GM12801 (cell line): ENCODE results near the gene GRPEL1.

Experiments
- CTCF ChIP-seq: IDR thresholded peaks from one replicate; pipeline ENCODE4 v1.5.1; 2011; ENCODE audit warnings: control low read depth; ENCODE audit not compliant: insufficient read length; ENCODE audit errors: extremely low read depth

GRPEL1 gene

GRCh38 chr4:7073526-7074390 is 5.9 kb upstream of the GRPEL1 start:
- no peak for TF ChIP-seq CTCF

- TF ChIP-seq CTCF, result no peak
These were observed 5.2 kb upstream of the GRPEL1 start for GRCh38 chr4:7073059-7073458.

- peak; percentile 94 for TF ChIP-seq CTCF
These were observed 3.1 kb upstream of the GRPEL1 start for GRCh38 chr4:7070729-7071511.

GRCh38 chr4:7068883-7069282 is 1.0 kb upstream of the GRPEL1 start:
- no peak for TF ChIP-seq CTCF

GRCh38 chr4:7068279-7068842 is 497 bp upstream of the GRPEL1 start:
- TF ChIP-seq CTCF, result no peak

GRCh38 chr4:7067126-7067451 is 775 bp downstream of the GRPEL1 start:
- TF ChIP-seq CTCF, result no peak

- no peak for TF ChIP-seq CTCF
These were observed 1.4 kb downstream of the GRPEL1 start for GRCh38 chr4:7066493-7066892.
